Measurements from ENCODE around the gene KRTAP22-2.

- TF ChIP-seq CEBPB (IDR thresholded peaks at IDR 0.05): no peak
- no peak for TF ChIP-seq RAD21 (IDR thresholded peaks at IDR 0.05; ENCODE audit: low read depth)
- no peak for TF ChIP-seq TAF1 (IDR thresholded peaks at IDR 0.05; ENCODE audit: low read depth)
- no peak for TF ChIP-seq CREB1 (IDR thresholded peaks at IDR 0.05; ENCODE audit: low read depth)
- TF ChIP-seq YY1 (IDR thresholded peaks at IDR 0.05; ENCODE audit: low read depth): no peak
- no peak for TF ChIP-seq TEAD4 (IDR thresholded peaks at IDR 0.05)
- TF ChIP-seq FOXM1 (IDR thresholded peaks at IDR 0.05; ENCODE audit: borderline replicate concordance, low read depth): no peak
Measured at GRCh38 chr21:30605968-30606367, 15.8 kb upstream of the KRTAP22-2 start.

All from Ishikawa (cell line).